GM12874 (cell line): ENCODE data around the gene APC.

Source experiments
- CTCF ChIP-seq: IDR thresholded peaks from 2 replicates; pipeline ENCODE4 v1.5.1; 2011; ENCODE audit warnings: low read depth, mild to moderate bottlenecking, control low read depth, low read length, moderate library complexity; ENCODE audit not compliant: insufficient read depth

The APC gene

GRCh38 chr5:112867411-112867810 lies 129.7 kb downstream of the APC start:
- TF ChIP-seq CTCF: no peak

GRCh38 chr5:112869948-112870347 lies 132.3 kb downstream of the APC start:
- TF ChIP-seq CTCF: no peak

- TF ChIP-seq CTCF: no peak
These were observed 133.3 kb downstream of the APC start for GRCh38 chr5:112870966-112871365.

GRCh38 chr5:112876362-112876761 lies 138.7 kb downstream of the APC start:
- TF ChIP-seq CTCF: no peak

- no peak for TF ChIP-seq CTCF
These were observed 140.4 kb downstream of the APC start for GRCh38 chr5:112878101-112878500.

GRCh38 chr5:112878760-112879159 lies 141.1 kb downstream of the APC start:
- no peak for TF ChIP-seq CTCF

- TF ChIP-seq CTCF: no peak
These were observed 142.7 kb downstream of the APC start for GRCh38 chr5:112880219-112880964.
